Measurements from ENCODE around the gene GPR137.

The GPR137 gene

GRCh38 chr11:64259533-64260067 is 26.0 kb upstream of the GPR137 start:
- H3K9ac ChIP-seq (ENCODE audit: low read depth, low read length): no peak overlapping the region
- H3K9me3 ChIP-seq (replicated peaks; ENCODE audit: low read length): no peaks in the 10 kb centered on the region
- H3K27me3 ChIP-seq (ENCODE audit: control insufficient read depth, insufficient read depth, low read length): no peaks in the 10 kb centered on the region
- peaks cover 4% of the 10 kb centered on the region for H3K4me1 ChIP-seq (ENCODE audit: control insufficient read depth, insufficient read depth, low read length)
- H3K4me3 ChIP-seq (ENCODE audit: low read length): no peak overlapping the region
- H3K36me3 ChIP-seq (ENCODE audit: insufficient read depth, low read length): peaks cover 93% of the 10 kb centered on the region
- H3K4me2 ChIP-seq (ENCODE audit: low read length): no peak overlapping the region

- Histone ChIP-seq H3K4me2 (ENCODE audit: low read length) (no peak overlapping the region), H3K4me1 (ENCODE audit: control insufficient read depth, insufficient read depth, low read length) (peaks cover 4% of the 10 kb centered on the region), H3K9ac (ENCODE audit: low read depth, low read length) (no peak overlapping the region), H3K27me3 (ENCODE audit: control insufficient read depth, insufficient read depth, low read length) (no peaks in the 10 kb centered on the region), H3K4me3 (ENCODE audit: low read length) (no peak overlapping the region), H3K9me3 (replicated peaks; ENCODE audit: low read length) (no peaks in the 10 kb centered on the region), H3K36me3 (ENCODE audit: insufficient read depth, low read length) (peaks cover 90% of the 10 kb centered on the region)
These were observed 25.4 kb upstream of the GPR137 start for GRCh38 chr11:64260147-64260708.

DNA sequence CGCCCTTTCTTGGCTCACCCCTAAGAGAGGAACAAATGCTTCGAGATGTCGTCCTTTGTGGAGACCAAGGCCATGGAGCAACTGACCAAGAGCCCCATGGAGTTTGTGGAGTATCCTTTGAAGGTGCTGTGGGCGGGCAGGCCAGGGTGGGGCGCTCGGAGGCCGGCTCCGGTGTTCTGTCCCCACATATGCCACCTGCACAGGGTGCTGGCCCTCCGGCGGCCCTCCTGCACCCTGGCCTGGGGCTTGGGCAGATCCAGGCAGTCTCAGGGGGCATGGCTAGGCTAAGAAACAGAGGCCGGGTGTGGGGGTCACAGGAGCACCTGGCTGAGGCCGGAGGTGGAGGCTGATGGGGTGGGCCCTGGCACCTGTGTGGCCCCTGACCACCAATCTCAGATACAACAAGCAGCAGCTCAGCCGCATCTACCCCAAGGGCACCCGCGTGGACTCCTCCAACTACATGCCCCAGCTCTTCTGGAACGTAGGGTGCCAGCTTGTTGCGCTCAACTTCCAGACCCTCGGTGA is 24.0 kb upstream of the GPR137 start:
- no peak overlapping the region for H3K9ac ChIP-seq (ENCODE audit: low read depth, low read length)
- no peak overlapping the region for H3K4me3 ChIP-seq (ENCODE audit: low read length)
- peaks cover 4% of the 10 kb centered on the region for H3K4me1 ChIP-seq (ENCODE audit: control insufficient read depth, insufficient read depth, low read length)
- H3K4me2 ChIP-seq (ENCODE audit: low read length): no peak overlapping the region
- peaks cover 90% of the 10 kb centered on the region for H3K36me3 ChIP-seq (ENCODE audit: insufficient read depth, low read length)
- no peaks in the 10 kb centered on the region for H3K9me3 ChIP-seq (replicated peaks; ENCODE audit: low read length)
- H3K27me3 ChIP-seq (ENCODE audit: control insufficient read depth, insufficient read depth, low read length): no peaks in the 10 kb centered on the region

GRCh38 chr11:64262271-64263002 is 23.2 kb upstream of the GPR137 start:
- H3K4me1 ChIP-seq (ENCODE audit: control insufficient read depth, insufficient read depth, low read length): peaks cover 4% of the 10 kb centered on the region
- H3K4me2 ChIP-seq (ENCODE audit: low read length): no peak overlapping the region
- no peaks in the 10 kb centered on the region for H3K9me3 ChIP-seq (replicated peaks; ENCODE audit: low read length)
- peaks cover 85% of the 10 kb centered on the region for H3K36me3 ChIP-seq (ENCODE audit: insufficient read depth, low read length)
- no peak overlapping the region for H3K4me3 ChIP-seq (ENCODE audit: low read length)
- H3K9ac ChIP-seq (ENCODE audit: low read depth, low read length): no peak overlapping the region
- H3K27me3 ChIP-seq (ENCODE audit: control insufficient read depth, insufficient read depth, low read length): no peaks in the 10 kb centered on the region

DNA sequence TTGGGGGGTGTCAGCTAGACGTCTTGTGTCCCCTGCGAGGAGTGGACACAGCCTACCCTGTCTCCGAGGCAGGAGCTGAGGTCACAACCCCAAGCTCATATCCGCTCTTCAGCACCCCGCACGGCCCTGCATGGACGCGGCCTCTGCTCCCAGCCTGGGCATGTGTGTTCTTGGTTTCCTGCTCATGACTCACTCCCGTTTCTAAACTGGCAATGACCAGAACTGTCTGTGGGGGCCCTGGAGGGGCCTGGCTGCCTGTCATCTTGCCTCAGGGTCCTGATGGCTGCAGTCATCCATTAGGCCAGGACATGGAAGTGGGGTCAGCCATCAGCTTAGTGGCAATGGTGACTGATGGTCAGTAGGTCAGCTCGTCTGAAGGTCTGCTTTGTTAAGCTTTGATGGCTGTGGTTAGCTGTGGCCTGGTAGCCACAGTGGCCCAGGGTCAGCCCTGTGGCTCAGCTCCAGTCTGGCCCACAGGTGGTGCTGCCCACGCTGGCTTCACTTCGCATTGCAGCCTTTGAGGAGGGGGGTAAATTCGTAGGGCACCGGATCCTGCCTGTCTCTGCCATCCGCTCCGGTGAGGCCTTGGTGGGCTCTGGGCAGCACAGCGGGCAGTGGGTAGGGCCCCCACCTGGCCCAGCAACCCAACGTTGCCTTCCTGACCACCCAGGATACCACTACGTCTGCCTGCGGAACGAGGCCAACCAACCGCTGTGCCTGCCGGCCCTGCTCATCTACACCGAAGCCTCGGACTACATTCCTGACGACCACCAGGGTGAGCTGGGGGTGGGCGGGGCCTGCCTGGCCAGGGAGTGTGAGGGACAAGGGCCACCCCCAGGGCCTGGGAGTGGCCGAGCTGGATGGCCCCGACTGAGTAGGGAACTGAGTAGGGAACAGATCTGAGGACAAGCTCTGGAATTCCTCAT is 22.4 kb upstream of the GPR137 start:
- Histone ChIP-seq H3K4me3 (ENCODE audit: low read length) (no peak overlapping the region), H3K9ac (ENCODE audit: low read depth, low read length) (no peak overlapping the region), H3K9me3 (replicated peaks; ENCODE audit: low read length) (no peaks in the 10 kb centered on the region), H3K36me3 (ENCODE audit: insufficient read depth, low read length) (peaks cover 80% of the 10 kb centered on the region), H3K4me2 (ENCODE audit: low read length) (no peak overlapping the region), H3K4me1 (ENCODE audit: control insufficient read depth, insufficient read depth, low read length) (peaks cover 8% of the 10 kb centered on the region), H3K27me3 (ENCODE audit: control insufficient read depth, insufficient read depth, low read length) (no peaks in the 10 kb centered on the region)

GRCh38 chr11:64263947-64264317 is 21.7 kb upstream of the GPR137 start:
- no peaks in the 10 kb centered on the region for H3K9me3 ChIP-seq (replicated peaks; ENCODE audit: low read length)
- H3K27me3 ChIP-seq (ENCODE audit: control insufficient read depth, insufficient read depth, low read length): no peaks in the 10 kb centered on the region
- no peak overlapping the region for H3K9ac ChIP-seq (ENCODE audit: low read depth, low read length)
- peaks cover 74% of the 10 kb centered on the region for H3K36me3 ChIP-seq (ENCODE audit: insufficient read depth, low read length)
- no peak overlapping the region for H3K4me3 ChIP-seq (ENCODE audit: low read length)
- no peak overlapping the region for H3K4me2 ChIP-seq (ENCODE audit: low read length)
- peaks cover 15% of the 10 kb centered on the region for H3K4me1 ChIP-seq (ENCODE audit: control insufficient read depth, insufficient read depth, low read length)

- no peaks in the 10 kb centered on the region for H3K9me3 ChIP-seq (replicated peaks; ENCODE audit: low read length)
- H3K27me3 ChIP-seq (ENCODE audit: control insufficient read depth, insufficient read depth, low read length): no peaks in the 10 kb centered on the region
- peaks cover 20% of the 10 kb centered on the region for H3K4me1 ChIP-seq (ENCODE audit: control insufficient read depth, insufficient read depth, low read length)
- H3K36me3 ChIP-seq (ENCODE audit: insufficient read depth, low read length): peaks cover 69% of the 10 kb centered on the region
- H3K4me2 ChIP-seq (ENCODE audit: low read length): no peak overlapping the region
- H3K4me3 ChIP-seq (ENCODE audit: low read length): no peak overlapping the region
- H3K9ac ChIP-seq (ENCODE audit: low read depth, low read length): no peak overlapping the region
These were observed 21.2 kb upstream of the GPR137 start for GRCh38 chr11:64264371-64264852.

DNA sequence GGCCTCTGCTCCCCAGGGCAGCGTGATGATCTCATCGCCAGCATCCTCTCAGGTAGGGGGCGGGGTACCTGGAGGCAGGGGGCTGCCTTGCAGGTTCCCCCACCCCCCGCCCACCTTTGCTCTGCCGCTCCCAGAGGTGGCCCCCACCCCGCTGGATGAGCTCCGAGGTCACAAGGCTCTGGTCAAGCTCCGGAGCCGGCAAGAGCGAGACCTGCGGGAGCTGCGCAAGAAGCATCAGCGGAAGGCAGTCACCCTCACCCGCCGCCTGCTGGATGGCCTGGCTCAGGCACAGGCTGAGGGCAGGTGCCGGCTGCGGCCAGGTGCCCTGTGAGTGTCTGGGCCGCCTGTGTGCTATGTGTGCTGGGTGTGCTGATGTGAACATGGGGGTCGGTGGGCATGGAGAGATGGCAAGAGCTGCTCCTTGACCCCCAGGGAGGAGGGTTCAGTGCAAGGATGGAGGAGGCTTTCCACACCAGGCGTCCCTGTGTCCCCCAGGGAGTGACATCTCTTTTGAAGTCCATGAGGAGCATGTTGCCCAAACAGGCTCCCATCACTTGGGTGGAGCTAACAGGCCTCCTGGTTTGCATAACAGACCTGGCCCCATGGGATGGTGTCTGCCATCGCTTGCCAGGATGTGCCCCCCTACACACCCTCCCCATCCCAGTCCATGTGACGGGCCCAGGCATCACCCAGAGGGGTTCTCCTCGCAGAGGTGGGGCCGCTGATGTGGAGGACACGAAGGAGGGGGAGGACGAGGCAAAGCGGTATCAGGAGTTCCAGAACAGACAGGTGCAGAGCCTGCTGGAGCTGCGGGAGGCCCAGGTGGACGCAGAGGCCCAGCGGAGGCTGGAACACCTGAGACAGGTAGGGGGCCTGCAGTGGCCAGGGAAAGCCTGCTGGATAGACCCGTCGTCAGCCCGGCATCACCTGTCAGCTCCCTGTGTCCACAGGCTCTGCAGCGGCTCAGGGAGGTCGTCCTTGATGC is 20.2 kb upstream of the GPR137 start:
- Histone ChIP-seq H3K9ac (ENCODE audit: low read depth, low read length) (no peak overlapping the region), H3K27me3 (ENCODE audit: control insufficient read depth, insufficient read depth, low read length) (no peaks in the 10 kb centered on the region), H3K4me2 (ENCODE audit: low read length) (no peak overlapping the region), H3K9me3 (replicated peaks; ENCODE audit: low read length) (no peaks in the 10 kb centered on the region), H3K4me1 (ENCODE audit: control insufficient read depth, insufficient read depth, low read length) (peaks cover 21% of the 10 kb centered on the region), H3K36me3 (ENCODE audit: insufficient read depth, low read length) (peaks cover 58% of the 10 kb centered on the region), H3K4me3 (ENCODE audit: low read length) (no peak overlapping the region)

GRCh38 chr11:64266339-64266738 is 19.3 kb upstream of the GPR137 start:
- no peak overlapping the region for H3K4me2 ChIP-seq (ENCODE audit: low read length)
- no peaks in the 10 kb centered on the region for H3K9me3 ChIP-seq (replicated peaks; ENCODE audit: low read length)
- H3K36me3 ChIP-seq (ENCODE audit: insufficient read depth, low read length): peaks cover 50% of the 10 kb centered on the region
- no peak overlapping the region for H3K9ac ChIP-seq (ENCODE audit: low read depth, low read length)
- H3K4me1 ChIP-seq (ENCODE audit: control insufficient read depth, insufficient read depth, low read length): peaks cover 21% of the 10 kb centered on the region
- no peaks in the 10 kb centered on the region for H3K27me3 ChIP-seq (ENCODE audit: control insufficient read depth, insufficient read depth, low read length)
- H3K4me3 ChIP-seq (ENCODE audit: low read length): no peak overlapping the region

- Histone ChIP-seq H3K4me1 (ENCODE audit: control insufficient read depth, insufficient read depth, low read length) (peaks cover 29% of the 10 kb centered on the region), H3K4me3 (ENCODE audit: low read length) (no peak overlapping the region), H3K36me3 (ENCODE audit: insufficient read depth, low read length) (peaks cover 39% of the 10 kb centered on the region), H3K9me3 (replicated peaks; ENCODE audit: low read length) (no peaks in the 10 kb centered on the region), H3K27me3 (ENCODE audit: control insufficient read depth, insufficient read depth, low read length) (no peaks in the 10 kb centered on the region), H3K4me2 (ENCODE audit: low read length) (no peak overlapping the region), H3K9ac (ENCODE audit: low read depth, low read length) (no peak overlapping the region)
These were observed 18.3 kb upstream of the GPR137 start for GRCh38 chr11:64267207-64267945.
